IPS DF 19.7 (cell line): ENCODE results near the gene MRPS34.

Experiments
- DNase-seq: peaks from one replicate; pipeline ENCODE4 v3.0.0-alpha.2; 2013; ENCODE audit warnings: low read depth, low spot score

The MRPS34 gene

GRCh38 chr16:1771188-1771863, 1.6 kb downstream of the MRPS34 start, which contains the start of gene NME3:
Gene NME3 (minus strand): TSS chr16:1771543. CDS start chr16:1771534, 9 bp downstream.
- DNase-seq: no peak

DNA sequence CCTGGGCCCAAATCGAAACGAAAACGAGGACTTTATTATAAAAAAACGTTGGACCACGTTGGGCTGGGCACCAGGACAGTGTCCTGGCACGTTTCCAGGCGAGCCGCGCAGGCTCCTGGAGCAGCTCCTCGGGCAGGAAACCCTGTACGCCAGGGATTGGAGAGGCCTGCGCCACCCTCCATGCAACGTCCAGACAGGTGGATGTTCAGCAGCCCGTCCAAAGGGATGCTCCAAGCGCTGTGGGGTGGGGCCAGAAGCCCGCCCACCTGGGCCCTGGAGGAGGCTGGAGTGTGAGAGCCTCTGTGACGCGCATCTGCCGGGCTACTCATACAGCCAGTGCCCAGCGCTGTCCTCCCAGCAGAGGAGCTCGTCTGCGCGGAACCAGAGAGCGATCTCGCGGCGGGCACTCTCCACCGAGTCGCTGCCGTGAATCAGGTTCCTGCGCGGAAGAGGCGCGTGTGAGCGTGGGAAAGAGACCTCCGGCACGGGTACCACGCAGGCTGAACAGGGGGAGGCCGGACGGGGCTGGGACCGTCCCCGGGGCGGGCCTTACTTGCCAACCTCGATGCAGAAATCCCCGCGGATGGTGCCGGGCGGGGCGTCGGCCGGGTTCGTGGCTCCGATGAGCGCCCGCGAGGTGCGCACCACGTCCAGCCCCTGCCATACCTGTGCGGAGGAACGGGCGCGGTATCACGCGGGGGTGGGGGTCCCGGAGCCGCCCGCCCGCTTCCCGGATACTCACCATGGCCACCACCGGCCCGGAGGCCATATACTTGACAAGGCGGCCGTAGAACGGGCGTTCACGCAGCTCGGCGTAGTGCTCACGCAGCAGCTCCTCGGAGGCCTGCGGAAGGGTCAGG, 2.4 kb downstream of the MRPS34 start:
- DNase-seq: no peak

- no peak for DNase-seq
These were observed 3.3 kb downstream of the MRPS34 start for GRCh38 chr16:1769402-1770300.

GRCh38 chr16:1768767-1769401, 4.0 kb downstream of the MRPS34 start:
- no peak for DNase-seq

DNA sequence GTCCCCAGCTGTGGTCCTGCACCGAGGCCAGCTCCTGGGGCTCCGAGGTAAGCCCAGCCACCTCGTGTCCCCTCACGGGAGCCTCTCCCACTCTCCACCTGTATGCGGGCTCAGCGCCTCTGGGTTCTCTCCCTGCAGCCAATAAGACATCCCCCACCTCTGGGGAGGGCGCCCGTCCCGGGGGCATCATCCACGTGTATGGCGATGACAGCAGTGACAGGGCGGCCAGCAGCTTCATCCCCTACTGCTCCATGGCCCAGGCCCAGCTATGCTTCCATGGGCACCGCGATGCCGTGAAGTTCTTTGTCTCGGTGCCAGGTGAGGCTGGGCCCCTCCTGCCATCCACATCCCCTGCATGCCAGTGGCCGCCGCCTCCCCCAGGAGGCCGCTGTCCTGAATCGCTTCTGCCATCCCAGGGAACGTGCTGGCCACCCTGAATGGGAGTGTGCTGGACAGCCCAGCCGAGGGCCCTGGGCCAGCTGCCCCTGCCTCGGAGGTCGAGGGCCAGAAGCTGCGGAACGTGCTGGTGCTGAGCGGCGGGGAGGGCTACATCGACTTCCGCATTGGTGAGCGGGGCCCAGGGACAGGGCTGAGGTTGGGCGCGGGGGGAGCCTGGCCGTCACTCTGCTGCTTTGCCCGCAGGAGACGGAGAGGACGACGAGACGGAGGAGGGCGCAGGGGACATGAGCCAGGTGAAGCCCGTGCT, 4.7 kb downstream of the MRPS34 start:
- no peak for DNase-seq

DNA sequence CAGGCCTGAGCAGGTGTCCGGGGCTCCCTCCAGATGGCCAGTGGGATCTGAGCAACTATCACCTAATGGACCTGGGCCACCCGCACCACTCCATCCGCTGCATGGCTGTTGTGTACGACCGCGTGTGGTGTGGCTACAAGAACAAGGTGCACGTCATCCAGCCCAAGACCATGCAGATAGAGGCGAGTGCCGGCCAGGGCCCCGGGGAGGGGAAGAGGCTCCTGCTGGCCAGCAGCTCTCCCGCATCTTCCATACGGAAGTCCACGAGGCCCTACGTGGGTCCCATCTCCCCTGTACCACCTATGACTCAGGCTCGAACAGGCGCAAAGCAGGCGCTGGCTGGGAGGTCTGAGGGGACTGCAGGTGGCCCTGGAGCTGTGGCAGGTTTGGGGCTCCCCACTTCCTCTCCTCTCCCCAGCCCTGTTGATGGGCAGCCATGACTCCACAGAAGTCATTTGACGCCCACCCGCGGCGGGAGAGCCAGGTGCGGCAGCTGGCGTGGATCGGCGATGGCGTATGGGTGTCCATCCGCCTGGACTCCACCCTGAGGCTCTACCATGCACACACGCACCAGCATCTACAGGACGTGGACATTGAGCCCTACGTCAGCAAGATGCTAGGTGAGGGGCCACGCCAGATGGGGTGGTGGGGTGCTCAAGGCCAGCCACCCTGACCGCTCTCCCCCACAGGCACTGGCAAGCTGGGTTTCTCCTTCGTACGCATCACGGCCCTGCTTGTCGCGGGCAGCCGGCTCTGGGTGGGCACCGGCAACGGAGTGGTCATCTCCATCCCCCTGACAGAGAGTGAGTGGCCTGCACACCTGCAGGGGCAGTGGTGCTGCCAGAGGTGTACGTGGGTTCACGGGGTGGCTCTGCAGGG, 5.6 kb downstream of the MRPS34 start:
- DNase-seq: no peak

GRCh38 chr16:1766701-1767100, 6.2 kb downstream of the MRPS34 start:
- DNase-seq: no peak

GRCh38 chr16:1766231-1766630, 6.7 kb downstream of the MRPS34 start:
- DNase-seq: no peak

- DNase-seq: no peak
These were observed 7.1 kb downstream of the MRPS34 start for GRCh38 chr16:1765826-1766225.

DNA sequence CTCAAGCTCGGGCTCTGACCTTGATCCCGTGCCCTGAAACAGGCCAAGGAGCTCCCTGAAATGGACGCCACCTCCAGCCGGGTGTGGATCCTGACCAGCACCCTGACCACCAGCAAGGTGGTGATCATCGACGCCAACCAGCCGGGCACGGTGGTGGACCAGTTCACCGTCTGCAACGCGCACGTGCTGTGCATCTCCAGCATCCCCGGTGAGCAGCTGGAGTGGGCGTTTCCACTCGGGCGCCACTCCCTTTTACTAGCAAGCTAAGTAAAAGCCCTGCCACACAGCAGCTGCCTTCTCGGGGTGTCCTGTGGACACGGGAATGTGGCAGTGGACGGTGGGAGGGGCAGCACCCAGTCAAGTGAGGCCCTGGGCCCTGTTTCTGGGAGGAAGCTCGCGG, 8.0 kb downstream of the MRPS34 start:
- DNase-seq: no peak

- no peak for DNase-seq
These were observed 9.1 kb downstream of the MRPS34 start for GRCh38 chr16:1763521-1764511.

- no peak for DNase-seq
These were observed 9.9 kb downstream of the MRPS34 start for GRCh38 chr16:1762879-1763520.

GRCh38 chr16:1762196-1762878, 10.6 kb downstream of the MRPS34 start:
- DNase-seq: no peak

DNA sequence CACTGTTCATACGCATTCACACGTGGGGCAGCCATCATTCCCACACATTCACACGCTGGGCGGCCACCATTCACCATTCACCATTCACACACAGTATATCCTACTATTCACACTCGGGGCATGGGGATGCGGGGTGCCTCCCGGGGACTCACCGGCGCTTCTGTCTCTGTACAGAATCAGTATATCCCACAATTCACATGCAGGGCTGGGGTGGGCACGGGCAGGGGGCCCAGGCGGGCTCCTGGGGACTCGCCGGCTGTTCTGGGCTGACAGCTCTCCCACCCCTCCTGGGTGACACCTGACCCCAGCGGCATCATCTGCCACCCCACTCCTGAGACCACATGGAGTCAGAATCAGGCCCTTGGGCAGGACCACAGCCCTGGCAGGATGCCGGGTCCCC, 11.2 kb downstream of the MRPS34 start:
- DNase-seq: no peak

GRCh38 chr16:1760911-1761310, 12.0 kb downstream of the MRPS34 start:
- DNase-seq: no peak

- no peak for DNase-seq
These were observed 13.4 kb downstream of the MRPS34 start for GRCh38 chr16:1759511-1759910.

DNA sequence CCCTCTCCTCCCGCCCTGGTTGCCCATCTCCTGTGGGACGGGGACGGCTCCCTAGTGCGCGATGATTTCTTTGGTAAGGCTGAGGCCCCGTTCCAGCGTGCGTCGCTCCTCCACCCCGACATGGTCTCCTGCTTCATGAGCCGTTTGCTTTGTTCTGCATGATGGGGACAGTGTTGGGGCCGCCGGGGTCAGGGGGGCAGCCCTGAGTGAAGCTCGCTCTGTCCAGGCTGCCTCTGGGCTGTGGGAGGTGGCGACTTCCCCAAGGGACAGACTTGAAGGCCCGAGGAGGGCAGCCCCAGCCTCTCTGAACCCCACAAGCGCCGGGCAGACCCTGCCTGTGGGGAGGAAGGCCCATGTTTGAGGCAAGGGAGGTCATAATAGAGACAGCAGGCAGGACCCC, 14.0 kb downstream of the MRPS34 start:
- DNase-seq: no peak
